GM21528 (cell line): Measurements from ENCODE around the gene UPK3BL2.
"Not testable (repeated sequence)": the region's sequence is repeated elsewhere in the genome, so short reads cannot be mapped to it uniquely, and the experiment has no call there.

Experiments used
- ATAC-seq: cut with Tn5 transposase; IDR thresholded peaks from one replicate; pipeline ENCODE4 v1.9.1; 2021; ENCODE audit warnings: mild to moderate bottlenecking, moderate library complexity; ENCODE audit not compliant: unreplicated experiment, low FRiP score

The UPK3BL2 gene

DNA sequence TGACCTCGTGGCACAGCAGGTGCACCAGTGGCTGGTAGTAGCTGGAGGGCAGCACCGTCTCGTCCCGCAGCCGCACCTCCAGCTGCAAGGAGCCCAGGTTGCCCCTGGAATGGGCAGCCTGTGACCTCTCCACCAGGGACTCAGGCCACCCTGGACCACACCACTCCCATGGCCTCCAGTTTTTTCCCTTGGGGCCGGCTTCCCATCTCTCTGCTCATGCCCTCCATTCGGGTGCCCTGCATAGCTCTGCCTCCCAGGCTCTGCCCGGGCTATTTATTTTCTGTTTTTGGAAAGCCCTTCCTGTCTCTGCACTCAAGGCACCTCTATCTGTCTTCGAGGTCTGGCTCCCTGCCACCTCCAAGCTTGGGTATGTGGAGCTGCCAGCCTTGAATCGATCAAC lies 46.6 kb downstream of the UPK3BL2 start:
- ATAC-seq: not testable (repeated sequence)

DNA sequence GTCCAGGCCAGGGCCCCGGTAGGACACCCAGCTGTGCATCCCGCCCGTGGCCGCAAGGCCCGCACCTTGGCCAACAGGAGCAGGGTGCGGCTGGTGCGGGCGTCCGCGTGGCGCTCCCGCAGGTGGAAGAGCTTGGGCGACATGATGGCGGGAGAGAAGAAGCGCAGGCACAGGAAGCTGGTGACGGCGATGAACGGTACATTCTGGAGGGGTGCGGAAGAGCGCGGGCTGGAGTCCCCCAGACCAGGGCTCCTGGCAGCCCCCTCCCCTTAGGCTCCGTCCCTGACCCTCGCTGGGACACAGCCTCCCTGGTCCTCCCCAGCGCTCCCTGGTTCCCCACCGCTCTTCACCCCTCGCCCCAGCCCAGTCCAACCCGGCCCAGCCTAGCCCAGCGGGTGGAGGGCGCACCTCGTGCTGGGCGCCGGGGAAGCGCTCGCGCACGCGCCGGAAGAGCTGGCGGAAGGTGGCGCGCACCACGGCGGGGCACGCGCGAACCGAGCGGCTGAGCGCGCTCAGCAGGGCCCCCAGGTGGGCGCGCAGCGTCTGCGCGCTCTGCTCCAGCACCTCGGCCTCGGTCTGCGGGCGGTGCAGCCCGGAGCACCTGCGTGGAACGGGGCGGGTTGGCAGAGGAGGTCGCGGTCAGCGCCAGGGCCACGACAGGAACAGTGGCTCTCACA lies 48.9 kb downstream of the UPK3BL2 start:
- ATAC-seq: peak; percentile 51

DNA sequence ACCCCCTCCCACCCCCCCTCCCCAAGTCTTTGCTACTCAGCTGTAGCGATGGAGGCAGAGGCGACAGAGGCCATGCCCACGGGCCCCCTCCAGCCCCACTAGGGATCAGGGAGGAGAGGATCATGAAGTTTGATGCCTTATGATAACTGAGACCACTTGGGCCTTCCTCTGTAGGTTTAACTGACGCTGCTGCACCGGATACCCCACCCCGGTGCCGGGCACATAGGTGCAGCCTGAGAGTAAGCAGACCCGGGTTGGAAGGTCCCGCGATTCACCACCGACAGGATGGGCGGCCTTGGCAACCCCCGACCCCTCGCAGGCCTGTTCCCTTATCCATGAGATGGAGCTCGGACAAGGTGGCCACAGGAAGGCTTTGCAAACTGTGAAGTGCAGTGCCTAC lies 49.5 kb downstream of the UPK3BL2 start:
- peak; percentile 0 for ATAC-seq

DNA sequence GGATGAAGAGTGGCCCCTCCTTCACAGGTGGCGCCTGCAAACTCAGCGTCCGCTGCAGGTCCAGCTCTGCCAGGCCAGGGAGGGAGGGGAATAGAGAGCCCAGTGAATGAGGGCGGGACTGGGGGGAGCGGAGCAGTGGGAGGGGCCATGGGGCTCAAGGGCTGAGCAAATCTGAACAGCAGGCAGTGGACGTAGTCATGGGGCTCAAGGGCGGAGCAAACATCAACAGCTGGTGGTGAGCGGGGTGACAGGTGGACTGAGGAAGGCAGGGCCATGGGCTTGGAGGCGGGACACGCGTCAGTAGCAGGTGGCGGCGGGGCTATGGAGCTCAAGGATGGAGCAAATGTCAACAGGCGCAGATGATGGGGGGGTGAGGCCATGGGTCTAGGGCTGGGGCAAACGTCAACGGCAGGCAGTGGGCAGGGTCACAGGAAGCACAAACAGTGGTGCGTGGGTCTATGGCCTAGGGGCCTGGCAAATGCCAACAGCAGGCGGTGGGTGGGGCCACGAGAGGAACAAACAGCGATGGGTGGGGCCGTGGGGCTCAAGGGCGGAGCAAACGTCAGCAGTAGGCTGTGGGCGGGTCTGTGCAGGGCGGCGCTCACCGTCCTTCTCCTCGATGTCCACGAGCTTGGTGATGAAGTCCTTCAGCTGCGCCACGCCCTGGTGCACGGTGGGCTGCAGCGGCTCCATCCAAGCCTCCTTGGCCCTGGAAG lies 50.1 kb downstream of the UPK3BL2 start:
- ATAC-seq: not testable (repeated sequence)

DNA sequence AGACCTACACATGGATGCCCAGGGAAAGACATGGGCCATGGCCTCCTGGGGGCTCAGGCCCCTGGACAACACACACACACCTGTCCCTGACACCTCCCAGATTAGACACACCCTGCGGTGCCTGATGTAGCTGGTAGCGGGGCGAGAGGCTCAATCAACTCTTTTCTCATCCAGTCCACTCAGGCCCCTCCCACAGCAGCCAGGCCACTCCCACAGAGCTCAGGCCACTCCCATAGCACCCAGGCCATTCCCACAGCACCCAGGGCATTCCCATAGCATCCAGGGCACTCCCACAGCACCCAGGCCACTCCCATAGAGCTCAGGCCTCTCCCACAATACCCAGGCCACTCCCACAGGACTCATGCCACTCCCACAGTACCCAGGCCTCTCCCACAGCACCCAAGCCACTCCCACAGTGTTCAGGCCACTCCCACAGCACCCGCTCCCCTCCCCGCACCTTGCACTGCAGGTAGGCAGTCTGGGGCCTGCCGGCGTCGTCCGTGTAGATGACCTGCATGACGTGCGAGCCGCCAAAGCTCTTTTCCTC lies 52.9 kb downstream of the UPK3BL2 start:
- peak; percentile 41 for ATAC-seq
